HepG2 (cell line): ENCODE data around the gene COL27A1. TPM values are rescaled to one million over a fixed set of nuclear protein-coding genes. Genes with fewer than 3 reads are reported as not detected.

Experiments used
- ARNT ChIP-seq: fragments of 450-650 bp; IDR thresholded peaks from 2 replicates; pipeline ENCODE4 v1.6.1; 2017
- FLYWCH1 ChIP-seq: sonication (generic); formaldehyde crosslinking; IDR thresholded peaks from 2 replicates; pipeline ENCODE4 v1.8.1; 2023; ENCODE audit warnings: mild to moderate bottlenecking, missing genetic modification reagents
- FOSL2 ChIP-seq: sonication (generic); formaldehyde crosslinking; IDR thresholded peaks from 2 replicates; pipeline ENCODE4 v1.4.0; 2020; ENCODE audit warnings: missing genetic modification reagents
- HCFC1 ChIP-seq: fragments of 150-350 bp; IDR thresholded peaks from 2 replicates; pipeline ENCODE4 v1.6.1; 2014; ENCODE audit warnings: low read depth, low read length
- MAFG ChIP-seq: sonication (generic); formaldehyde crosslinking; IDR thresholded peaks from 2 replicates; pipeline ENCODE4 v1.5.1; 2020; ENCODE audit warnings: mild to moderate bottlenecking, missing genetic modification reagents
- NR2F1 ChIP-seq, 2 experiments: fragments of 450-650 bp in 1 of 2; formaldehyde crosslinking in 1 of 2; IDR thresholded peaks; 2 replicates each; pipeline versions ENCODE4 v1.5.0 to v1.6.1; 2016 to 2020; ENCODE audit warnings: mild to moderate bottlenecking in 1 of 2, missing compliant biosample characterization in 1 of 2, missing genetic modification reagents in 1 of 2, moderate library complexity in 1 of 2
- SAP130 ChIP-seq: IDR thresholded peaks from 2 replicates; pipeline ENCODE4 v1.6.1; 2016; ENCODE audit warnings: low read depth
- SMAD3 ChIP-seq: sonication (generic); formaldehyde crosslinking; IDR thresholded peaks from 2 replicates; pipeline ENCODE4 v1.4.0; 2020; ENCODE audit warnings: missing genetic modification reagents
- ZBTB42 ChIP-seq: sonication (generic); formaldehyde crosslinking; IDR thresholded peaks from 2 replicates; pipeline ENCODE4 v1.5.0; 2020; ENCODE audit warnings: mild to moderate bottlenecking, missing genetic modification reagents
- ZFYVE20 ChIP-seq: sonication (generic); formaldehyde crosslinking; IDR thresholded peaks from 2 replicates; pipeline ENCODE4 v1.8.0; 2023; ENCODE audit warnings: low read depth, mild to moderate bottlenecking, moderate library complexity, missing genetic modification reagents, borderline replicate concordance
- ZNF207 ChIP-seq: fragments of 450-650 bp; IDR thresholded peaks from 2 replicates; pipeline ENCODE4 v1.6.1; 2016; ENCODE audit warnings: antibody characterized with exemption, borderline replicate concordance
- ZNF260 ChIP-seq: sonication (generic); formaldehyde crosslinking; IDR thresholded peaks from 2 replicates; pipeline ENCODE4 v1.4.0; 2020; ENCODE audit warnings: missing genetic modification reagents, low read depth, mild to moderate bottlenecking, borderline replicate concordance
- ZNF430 ChIP-seq: sonication (generic); formaldehyde crosslinking; IDR thresholded peaks from 2 replicates; pipeline ENCODE4 v1.9.0; 2021; ENCODE audit warnings: mild to moderate bottlenecking, missing genetic modification reagents
- ZNF644 ChIP-seq: IDR thresholded peaks from 2 replicates; pipeline ENCODE4 v1.6.1; 2016; ENCODE audit warnings: low read depth
- ZNF674 ChIP-seq: sonication (generic); formaldehyde crosslinking; IDR thresholded peaks from 2 replicates; pipeline ENCODE4 v1.5.0; 2020; ENCODE audit warnings: low read depth, mild to moderate bottlenecking, missing genetic modification reagents
- ZNF761 ChIP-seq: sonication (generic); formaldehyde crosslinking; conservative IDR thresholded peaks from 2 replicates; pipeline ENCODE4 v1.4.0; 2020; ENCODE audit warnings: mild to moderate bottlenecking, missing genetic modification reagents
- ZNF773 ChIP-seq: sonication (generic); formaldehyde crosslinking; IDR thresholded peaks from 2 replicates; pipeline ENCODE4 v1.4.0; 2020; ENCODE audit warnings: missing genetic modification reagents, borderline replicate concordance
- ZNF777 ChIP-seq: sonication (generic); formaldehyde crosslinking; IDR thresholded peaks from 2 replicates; pipeline ENCODE4 v1.4.0; 2020; ENCODE audit warnings: missing genetic modification reagents
- ZNF841 ChIP-seq: sonication (generic); formaldehyde crosslinking; IDR thresholded peaks from 2 replicates; pipeline ENCODE4 v1.8.1; 2023; ENCODE audit warnings: missing genetic modification reagents, borderline replicate concordance
- ZSCAN30 ChIP-seq: sonication (generic); formaldehyde crosslinking; IDR thresholded peaks from 2 replicates; pipeline ENCODE4 v1.5.0; 2020; ENCODE audit warnings: mild to moderate bottlenecking, missing genetic modification reagents
- polyA plus RNA-seq, 8 experiments: library from polyadenylated mRNA; depleted of rRNA in 3 of 8; stranded (reverse) in 7 of 8; unstranded in 1 of 8; fragments of >200 nt; fragmentation: Illumina TruSeq in 4 of 8; extraction: Trizol in 4 of 8; gene quantifications; 2 replicates each; pipeline versions ENCODE4 v1.2.1 to v1.2.3, GENCODE V29; 2011 to 2016; ENCODE audit warnings: low read depth in 4 of 8, missing spikeins in 1 of 8, mixed read lengths in 1 of 8; ENCODE audit not compliant: insufficient read depth in 1 of 8
- total RNA-seq, 5 experiments: library from RNA; depleted of rRNA; stranded (reverse); fragments of >200 nt; fragmentation: Illumina TruSeq; extraction: Trizol; gene quantifications; 2 replicates each; pipeline ENCODE4 v1.2.3, GENCODE V29; 2016; ENCODE audit warnings: low read depth in 1 of 5
- TF ChIP-seq, protein P1 (sequence below): IDR thresholded peaks from 2 replicates; pipeline ENCODE4 v1.6.1; 2016; ENCODE audit warnings: low read depth
- TF ChIP-seq, protein P2 (sequence below): sonication (generic); formaldehyde crosslinking; IDR thresholded peaks from 2 replicates; pipeline ENCODE4 v1.5.0; 2020; ENCODE audit warnings: mild to moderate bottlenecking, missing genetic modification reagents
- TF ChIP-seq, protein P3 (sequence below): sonication (generic); formaldehyde crosslinking; IDR thresholded peaks from 2 replicates; pipeline ENCODE4 v1.4.0; 2020; ENCODE audit warnings: missing genetic modification reagents
- TF ChIP-seq, protein P4 (sequence below): sonication (generic); formaldehyde crosslinking; IDR thresholded peaks from 2 replicates; pipeline ENCODE4 v1.5.1; 2020; ENCODE audit warnings: mild to moderate bottlenecking, missing genetic modification reagents, moderate library complexity

COL27A1 gene
- total and polyA plus RNA-seq, 2 of the 13 experiments (the other 11 are each of a cell fraction or from before 2014, with no cell fraction given): 71.3 to 89.1 TPM

DNA sequence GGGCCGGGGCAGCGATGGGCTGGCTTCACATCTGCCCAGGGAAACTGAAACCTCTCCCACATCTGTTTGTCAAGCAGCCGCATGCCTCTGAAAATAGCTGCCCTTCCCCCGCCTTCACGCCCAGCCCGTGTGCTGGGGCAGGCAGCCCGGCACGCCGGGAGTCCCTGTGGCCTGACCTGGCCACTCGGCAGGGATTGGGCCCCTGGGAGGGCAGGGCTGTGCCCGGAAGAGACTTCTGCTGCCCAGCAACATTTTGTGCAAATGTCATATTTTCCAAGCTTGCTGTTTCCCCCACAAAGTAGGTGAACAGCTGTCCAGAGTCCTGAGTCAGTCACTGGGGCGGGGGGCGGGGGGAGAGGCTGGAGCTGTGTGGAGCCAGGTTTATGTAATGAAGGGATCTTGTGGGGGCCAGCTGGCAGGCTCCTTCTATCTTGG lies 8.2 kb downstream of the COL27A1 start (continued):
- TF ChIP-seq SAP130 (CRISPR knock-in tag) (peak; percentile 76), ZNF777 (CRISPR knock-in tag) (no peak), NR2F1 (CRISPR knock-in tag; IDR thresholded peaks at IDR 0.05) (no peak), ZBTB42 (peak; percentile 97), FOSL2 (peak; percentile 42; the same call in 1 of the 2 replicates), ZNF841 (CRISPR knock-in tag) (no peak), SMAD3 (CRISPR knock-in tag) (0 out of 2 replicates have a peak, but pooled peaks have one; percentile 52), ZSCAN30 (no peak), ZNF260 (CRISPR knock-in tag) (no peak), ARNT (no peak), ZNF644 (CRISPR knock-in tag) (no peak), ZNF207 (no peak), ZNF761 (CRISPR knock-in tag) (no peak), HCFC1 (no peak), FLYWCH1 (CRISPR knock-in tag) (no peak), ZNF674 (no peak), ZNF430 (no peak), MAFG (CRISPR knock-in tag) (no peak), ZFYVE20 (CRISPR knock-in tag) (no peak), ZNF773 (CRISPR knock-in tag) (no peak)
- TF ChIP-seq, protein P1, sequence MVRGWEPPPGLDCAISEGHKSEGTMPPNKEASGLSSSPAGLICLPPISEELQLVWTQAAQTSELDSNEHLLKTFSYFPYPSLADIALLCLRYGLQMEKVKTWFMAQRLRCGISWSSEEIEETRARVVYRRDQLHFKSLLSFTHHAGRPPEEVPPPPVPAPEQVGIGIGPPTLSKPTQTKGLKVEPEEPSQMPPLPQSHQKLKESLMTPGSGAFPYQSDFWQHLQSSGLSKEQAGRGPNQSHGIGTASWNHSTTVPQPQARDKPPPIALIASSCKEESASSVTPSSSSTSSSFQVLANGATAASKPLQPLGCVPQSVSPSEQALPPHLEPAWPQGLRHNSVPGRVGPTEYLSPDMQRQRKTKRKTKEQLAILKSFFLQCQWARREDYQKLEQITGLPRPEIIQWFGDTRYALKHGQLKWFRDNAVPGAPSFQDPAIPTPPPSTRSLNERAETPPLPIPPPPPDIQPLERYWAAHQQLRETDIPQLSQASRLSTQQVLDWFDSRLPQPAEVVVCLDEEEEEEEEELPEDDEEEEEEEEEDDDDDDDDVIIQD (CRISPR knock-in tag): no peak
- TF ChIP-seq, protein P2, sequence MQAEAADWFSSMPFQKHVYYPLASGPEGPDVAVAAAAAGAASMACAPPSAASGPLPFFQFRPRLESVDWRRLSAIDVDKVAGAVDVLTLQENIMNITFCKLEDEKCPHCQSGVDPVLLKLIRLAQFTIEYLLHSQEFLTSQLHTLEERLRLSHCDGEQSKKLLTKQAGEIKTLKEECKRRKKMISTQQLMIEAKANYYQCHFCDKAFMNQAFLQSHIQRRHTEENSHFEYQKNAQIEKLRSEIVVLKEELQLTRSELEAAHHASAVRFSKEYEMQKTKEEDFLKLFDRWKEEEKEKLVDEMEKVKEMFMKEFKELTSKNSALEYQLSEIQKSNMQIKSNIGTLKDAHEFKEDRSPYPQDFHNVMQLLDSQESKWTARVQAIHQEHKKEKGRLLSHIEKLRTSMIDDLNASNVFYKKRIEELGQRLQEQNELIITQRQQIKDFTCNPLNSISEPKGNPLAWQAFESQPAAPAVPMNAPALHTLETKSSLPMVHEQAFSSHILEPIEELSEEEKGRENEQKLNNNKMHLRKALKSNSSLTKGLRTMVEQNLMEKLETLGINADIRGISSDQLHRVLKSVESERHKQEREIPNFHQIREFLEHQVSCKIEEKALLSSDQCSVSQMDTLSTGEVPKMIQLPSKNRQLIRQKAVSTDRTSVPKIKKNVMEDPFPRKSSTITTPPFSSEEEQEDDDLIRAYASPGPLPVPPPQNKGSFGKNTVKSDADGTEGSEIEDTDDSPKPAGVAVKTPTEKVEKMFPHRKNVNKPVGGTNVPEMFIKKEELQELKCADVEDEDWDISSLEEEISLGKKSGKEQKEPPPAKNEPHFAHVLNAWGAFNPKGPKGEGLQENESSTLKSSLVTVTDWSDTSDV (CRISPR knock-in tag): no peak
- TF ChIP-seq, protein P3, sequence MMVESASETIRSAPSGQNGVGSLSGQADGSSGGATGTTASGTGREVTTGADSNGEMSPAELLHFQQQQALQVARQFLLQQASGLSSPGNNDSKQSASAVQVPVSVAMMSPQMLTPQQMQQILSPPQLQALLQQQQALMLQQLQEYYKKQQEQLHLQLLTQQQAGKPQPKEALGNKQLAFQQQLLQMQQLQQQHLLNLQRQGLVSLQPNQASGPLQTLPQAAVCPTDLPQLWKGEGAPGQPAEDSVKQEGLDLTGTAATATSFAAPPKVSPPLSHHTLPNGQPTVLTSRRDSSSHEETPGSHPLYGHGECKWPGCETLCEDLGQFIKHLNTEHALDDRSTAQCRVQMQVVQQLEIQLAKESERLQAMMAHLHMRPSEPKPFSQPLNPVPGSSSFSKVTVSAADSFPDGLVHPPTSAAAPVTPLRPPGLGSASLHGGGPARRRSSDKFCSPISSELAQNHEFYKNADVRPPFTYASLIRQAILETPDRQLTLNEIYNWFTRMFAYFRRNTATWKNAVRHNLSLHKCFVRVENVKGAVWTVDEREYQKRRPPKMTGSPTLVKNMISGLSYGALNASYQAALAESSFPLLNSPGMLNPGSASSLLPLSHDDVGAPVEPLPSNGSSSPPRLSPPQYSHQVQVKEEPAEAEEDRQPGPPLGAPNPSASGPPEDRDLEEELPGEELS (CRISPR knock-in tag): no peak
- TF ChIP-seq, protein P4, sequence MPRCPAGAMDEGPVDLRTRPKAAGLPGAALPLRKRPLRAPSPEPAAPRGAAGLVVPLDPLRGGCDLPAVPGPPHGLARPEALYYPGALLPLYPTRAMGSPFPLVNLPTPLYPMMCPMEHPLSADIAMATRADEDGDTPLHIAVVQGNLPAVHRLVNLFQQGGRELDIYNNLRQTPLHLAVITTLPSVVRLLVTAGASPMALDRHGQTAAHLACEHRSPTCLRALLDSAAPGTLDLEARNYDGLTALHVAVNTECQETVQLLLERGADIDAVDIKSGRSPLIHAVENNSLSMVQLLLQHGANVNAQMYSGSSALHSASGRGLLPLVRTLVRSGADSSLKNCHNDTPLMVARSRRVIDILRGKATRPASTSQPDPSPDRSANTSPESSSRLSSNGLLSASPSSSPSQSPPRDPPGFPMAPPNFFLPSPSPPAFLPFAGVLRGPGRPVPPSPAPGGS (CRISPR knock-in tag): no peak
